ENCODE data around the gene SPATA9. TPM values are rescaled to one million over a fixed set of nuclear protein-coding genes. Genes with fewer than 3 reads are reported as not detected.

Gene SPATA9
- total RNA-seq, 2 donors from 2014 or later, result 2.3 TPM; not detected in 1

- no peak for DNase-seq (ENCODE audit: low spot score)
- intact Hi-C loops (cut with DNase I), result loop anchor here (5.0 kb wide), 3 partner anchors 65 to 175 kb away; partner anchors contain the start of gene RHOBTB3
- H3K27ac ChIP-seq, result no peak overlapping the region
- H3K27me3 ChIP-seq (replicated peaks; ENCODE audit: insufficient read depth), result no peaks in the 10 kb centered on the region
- no peaks in the 10 kb centered on the region for H3K9me3 ChIP-seq
- H3K4me1 ChIP-seq (replicated peaks), result no peaks in the 10 kb centered on the region
- H3K4me3 ChIP-seq, result no peak overlapping the region
- no peak for TF ChIP-seq CTCF (IDR thresholded peaks at IDR 0.05)
- TF ChIP-seq POLR2AphosphoS5 (IDR thresholded peaks at IDR 0.05), result no peak
- no peak for TF ChIP-seq POLR2A (IDR thresholded peaks at IDR 0.05)
- H3K36me3 ChIP-seq, result no peaks in the 10 kb centered on the region
These were observed 15.1 kb downstream of the SPATA9 start for GRCh38 chr5:95667678-95668077.

- Histone ChIP-seq H3K36me3 (no peaks in the 10 kb centered on the region), H3K27me3 (replicated peaks; ENCODE audit: insufficient read depth) (no peaks in the 10 kb centered on the region), H3K4me1 (replicated peaks) (no peaks in the 10 kb centered on the region), H3K9me3 (no peaks in the 10 kb centered on the region), H3K27ac (no peak overlapping the region), H3K4me3 (no peak overlapping the region)
- TF ChIP-seq CTCF (IDR thresholded peaks at IDR 0.05) (no peak), POLR2A (IDR thresholded peaks at IDR 0.05) (no peak), POLR2AphosphoS5 (IDR thresholded peaks at IDR 0.05) (no peak)
- WGBS, result 80% methylated on average over 4 of the region's 4 CpGs
- intact Hi-C loops (cut with DNase I), result loop anchor here (5.0 kb wide), 3 partner anchors 65 to 175 kb away; partner anchors contain the start of gene RHOBTB3
- DNase-seq (ENCODE audit: low spot score), result no peak
These were observed 15.7 kb downstream of the SPATA9 start for GRCh38 chr5:95667061-95667618.

- Histone ChIP-seq H3K9me3 (no peaks in the 10 kb centered on the region), H3K36me3 (no peaks in the 10 kb centered on the region), H3K27me3 (replicated peaks; ENCODE audit: insufficient read depth) (no peaks in the 10 kb centered on the region), H3K4me3 (no peak overlapping the region), H3K4me1 (replicated peaks) (no peaks in the 10 kb centered on the region), H3K27ac (peak overlapping the region; percentile 55 to 75)
- TF ChIP-seq CTCF (IDR thresholded peaks at IDR 0.05), result peak; percentile 62 to 93 (median 80)
- TF ChIP-seq POLR2A (IDR thresholded peaks at IDR 0.05), result no peak
- TF ChIP-seq POLR2AphosphoS5 (IDR thresholded peaks at IDR 0.05), result peak; percentile 55
- intact Hi-C loops (cut with DNase I), result no loop called here
- 5% methylated on average over 3 of the region's 3 CpGs for WGBS
- DNase-seq (ENCODE audit: low spot score), result no peak
These were observed 18.5 kb downstream of the SPATA9 start for GRCh38 chr5:95664204-95664786.

GRCh38 chr5:95662946-95663345, 19.8 kb downstream of the SPATA9 start:
- no peaks in the 10 kb centered on the region for H3K4me1 ChIP-seq (replicated peaks)
- no peak overlapping the region for H3K27ac ChIP-seq
- no peak overlapping the region for H3K4me3 ChIP-seq
- no peaks in the 10 kb centered on the region for H3K36me3 ChIP-seq
- intact Hi-C loops (cut with DNase I), result no loop called here
- H3K9me3 ChIP-seq, result no peaks in the 10 kb centered on the region
- no peak for DNase-seq (ENCODE audit: low spot score)
- H3K27me3 ChIP-seq (replicated peaks; ENCODE audit: insufficient read depth), result no peaks in the 10 kb centered on the region
- TF ChIP-seq POLR2AphosphoS5 (IDR thresholded peaks at IDR 0.05) (no peak), CTCF (IDR thresholded peaks at IDR 0.05) (no peak), POLR2A (IDR thresholded peaks at IDR 0.05) (no peak)

- Histone ChIP-seq H3K36me3 (no peaks in the 10 kb centered on the region), H3K4me1 (replicated peaks) (no peaks in the 10 kb centered on the region), H3K27me3 (replicated peaks; ENCODE audit: insufficient read depth) (no peaks in the 10 kb centered on the region), H3K9me3 (no peaks in the 10 kb centered on the region), H3K4me3 (no peak overlapping the region), H3K27ac (no peak overlapping the region)
- DNase-seq (ENCODE audit: low spot score), result no peak
- no peak for TF ChIP-seq POLR2AphosphoS5 (IDR thresholded peaks at IDR 0.05)
- no peak for TF ChIP-seq POLR2A (IDR thresholded peaks at IDR 0.05)
- no peak for TF ChIP-seq CTCF (IDR thresholded peaks at IDR 0.05)
- intact Hi-C loops (cut with DNase I), result no loop called here
- 82% methylated on average over 2 of the region's 2 CpGs for WGBS
These were observed 22.7 kb downstream of the SPATA9 start for GRCh38 chr5:95660060-95660459.
